DOHH2 (cell line): ENCODE data around the gene WDFY3.

Source experiments
- H3F3A ChIP-seq: fragments of 200-600 bp; sonication (generic), shearing (Covaris generic); 2 replicates; pipeline ENCODE4 v1.6.0; 2016; ENCODE audit warnings: antibody characterized with exemption, mild to moderate bottlenecking; ENCODE audit not compliant: control insufficient read depth, insufficient read depth
- H3K27ac ChIP-seq: fragments of 200-600 bp; sonication (generic); 2 replicates; pipeline ENCODE4 v1.5.1; 2014; ENCODE audit warnings: low read depth, mild to moderate bottlenecking, low read length, moderate library complexity
- H3K27me3 ChIP-seq: fragments of 200-600 bp; sonication (generic); 2 replicates; pipeline ENCODE4 v1.6.1; 2014; ENCODE audit warnings: mild to moderate bottlenecking, low read length, mixed read lengths; ENCODE audit not compliant: control insufficient read depth
- H3K36me3 ChIP-seq: fragments of 200-600 bp; sonication (generic); 2 replicates; pipeline ENCODE4 v1.6.1; 2014; ENCODE audit warnings: mild to moderate bottlenecking, low read length, moderate library complexity, mixed read lengths; ENCODE audit not compliant: control insufficient read depth
- H3K4me1 ChIP-seq: fragments of 200-600 bp; sonication (generic); 2 replicates; pipeline ENCODE4 v1.6.1; 2014; ENCODE audit warnings: mild to moderate bottlenecking, low read length, mixed read lengths; ENCODE audit not compliant: control insufficient read depth
- H3K4me2 ChIP-seq: fragments of 200-600 bp; sonication (generic); 2 replicates; pipeline ENCODE4 v1.6.0; 2014; ENCODE audit warnings: mild to moderate bottlenecking, low read length, moderate library complexity
- H3K4me3 ChIP-seq: fragments of 200-600 bp; sonication (generic); 2 replicates; pipeline ENCODE4 v1.5.1; 2014; ENCODE audit warnings: mild to moderate bottlenecking, low read length, mixed read lengths
- H3K79me2 ChIP-seq: fragments of 200-600 bp; sonication (generic); 2 replicates; pipeline ENCODE4 v1.6.1; 2014; ENCODE audit warnings: mild to moderate bottlenecking, low read length, mixed read lengths; ENCODE audit not compliant: control insufficient read depth
- H3K9me2 ChIP-seq: fragments of 200-600 bp; sonication (generic); replicated peaks from 2 replicates; pipeline ENCODE4 v1.6.1; 2014; ENCODE audit warnings: mild to moderate bottlenecking, low read length, mixed read lengths; ENCODE audit not compliant: control insufficient read depth
- H3K9me3 ChIP-seq: fragments of 200-600 bp; sonication (generic); 2 replicates; pipeline ENCODE4 v1.6.1; 2014; ENCODE audit warnings: antibody characterized with exemption, low read length, mixed read lengths; ENCODE audit not compliant: control insufficient read depth, insufficient read depth
- H4K20me1 ChIP-seq: fragments of 200-600 bp; sonication (generic); 2 replicates; pipeline ENCODE4 v1.6.0; 2014; ENCODE audit warnings: low read depth, mild to moderate bottlenecking, antibody characterized with exemption, low read length, moderate library complexity; ENCODE audit not compliant: control insufficient read depth, insufficient read depth
- EZH2phosphoT487 ChIP-seq: fragments of 200-600 bp; sonication (generic); IDR thresholded peaks from 2 replicates; pipeline ENCODE4 v1.6.1; 2017; ENCODE audit warnings: borderline replicate concordance, mild to moderate bottlenecking, antibody characterized with exemption, low read length, moderate library complexity, mixed read lengths
- TF ChIP-seq, protein P1 (sequence below): fragments of 200-600 bp; sonication (generic); IDR thresholded peaks from one replicate; pipeline ENCODE4 v1.5.1; 2014; ENCODE audit warnings: antibody characterized with exemption, mild to moderate bottlenecking, low read depth, low read length; ENCODE audit not compliant: poor library complexity, severe bottlenecking

The WDFY3 gene

DNA sequence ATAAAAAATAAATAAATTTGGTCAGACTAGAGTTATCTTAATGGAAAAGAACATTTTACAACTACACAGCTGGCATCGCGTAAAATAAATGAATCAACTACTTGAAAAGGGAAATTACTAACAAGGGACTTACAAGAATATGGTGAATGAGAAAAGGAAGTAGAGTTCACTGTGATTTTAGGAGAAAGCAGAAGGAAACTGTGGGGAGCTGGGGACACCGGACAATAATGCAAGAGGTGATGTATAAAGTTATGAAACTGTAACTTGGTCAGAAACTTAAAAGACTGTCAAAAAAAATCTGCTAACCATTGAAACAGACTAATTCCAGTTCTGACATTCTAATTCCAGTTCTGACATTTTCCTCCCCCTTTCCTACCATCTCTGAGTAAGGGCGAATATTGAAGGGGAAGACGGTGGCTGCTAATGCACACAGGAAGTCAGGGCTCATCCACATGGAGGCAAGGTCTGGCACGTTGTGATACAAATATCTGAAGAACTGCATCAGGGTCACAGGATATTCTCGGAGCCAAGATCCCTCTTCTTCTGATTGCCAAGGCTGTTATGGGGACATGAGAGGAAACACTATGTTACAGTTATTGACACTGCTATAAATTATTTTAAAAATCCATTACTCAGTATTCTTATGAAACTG is 213.0 kb downstream of the WDFY3 start:
- Histone ChIP-seq H3K4me3 (no peak overlapping the region), H3K36me3 (no peaks in the 10 kb centered on the region), H3K79me2 (no peaks in the 10 kb centered on the region), H3K27me3 (no peaks in the 10 kb centered on the region), H3K4me2 (no peak overlapping the region), H3K27ac (no peak overlapping the region), H3K4me1 (no peaks in the 10 kb centered on the region), H3K9me3 (no peaks in the 10 kb centered on the region), H4K20me1 (no peaks in the 10 kb centered on the region), H3F3A (no peaks in the 10 kb centered on the region), H3K9me2 (no peaks in the 10 kb centered on the region)
- TF ChIP-seq, protein P1, sequence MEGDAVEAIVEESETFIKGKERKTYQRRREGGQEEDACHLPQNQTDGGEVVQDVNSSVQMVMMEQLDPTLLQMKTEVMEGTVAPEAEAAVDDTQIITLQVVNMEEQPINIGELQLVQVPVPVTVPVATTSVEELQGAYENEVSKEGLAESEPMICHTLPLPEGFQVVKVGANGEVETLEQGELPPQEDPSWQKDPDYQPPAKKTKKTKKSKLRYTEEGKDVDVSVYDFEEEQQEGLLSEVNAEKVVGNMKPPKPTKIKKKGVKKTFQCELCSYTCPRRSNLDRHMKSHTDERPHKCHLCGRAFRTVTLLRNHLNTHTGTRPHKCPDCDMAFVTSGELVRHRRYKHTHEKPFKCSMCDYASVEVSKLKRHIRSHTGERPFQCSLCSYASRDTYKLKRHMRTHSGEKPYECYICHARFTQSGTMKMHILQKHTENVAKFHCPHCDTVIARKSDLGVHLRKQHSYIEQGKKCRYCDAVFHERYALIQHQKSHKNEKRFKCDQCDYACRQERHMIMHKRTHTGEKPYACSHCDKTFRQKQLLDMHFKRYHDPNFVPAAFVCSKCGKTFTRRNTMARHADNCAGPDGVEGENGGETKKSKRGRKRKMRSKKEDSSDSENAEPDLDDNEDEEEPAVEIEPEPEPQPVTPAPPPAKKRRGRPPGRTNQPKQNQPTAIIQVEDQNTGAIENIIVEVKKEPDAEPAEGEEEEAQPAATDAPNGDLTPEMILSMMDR: no peak
- no peak for TF ChIP-seq EZH2phosphoT487

DNA sequence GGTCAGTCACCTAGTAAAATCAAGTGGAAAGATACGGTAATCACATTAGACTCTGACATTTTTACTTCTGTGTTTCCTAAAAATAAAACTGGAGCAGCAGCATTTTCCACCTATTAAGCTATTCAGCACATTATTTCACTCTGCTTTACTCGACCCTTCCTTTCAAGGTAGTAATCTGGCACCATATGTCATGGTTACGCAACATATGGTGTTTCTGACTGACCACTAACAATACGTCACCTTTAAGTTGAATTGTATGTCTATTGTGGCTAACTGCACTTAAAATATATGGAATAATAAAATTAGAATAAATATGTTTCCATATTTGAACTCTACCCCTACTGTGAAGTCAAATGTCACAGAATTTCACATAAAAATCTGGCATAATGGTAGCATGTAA is 214.8 kb downstream of the WDFY3 start:
- H3K27ac ChIP-seq: no peak overlapping the region
- no peaks in the 10 kb centered on the region for H3K27me3 ChIP-seq
- H3K4me1 ChIP-seq: no peaks in the 10 kb centered on the region
- no peaks in the 10 kb centered on the region for H3K9me2 ChIP-seq
- H3K4me2 ChIP-seq: no peak overlapping the region
- H4K20me1 ChIP-seq: no peaks in the 10 kb centered on the region
- H3K79me2 ChIP-seq: no peaks in the 10 kb centered on the region
- no peak overlapping the region for H3K4me3 ChIP-seq
- TF ChIP-seq, protein P1: no peak
- TF ChIP-seq EZH2phosphoT487: no peak
- H3F3A ChIP-seq: no peaks in the 10 kb centered on the region
- no peaks in the 10 kb centered on the region for H3K36me3 ChIP-seq
- no peaks in the 10 kb centered on the region for H3K9me3 ChIP-seq

DNA sequence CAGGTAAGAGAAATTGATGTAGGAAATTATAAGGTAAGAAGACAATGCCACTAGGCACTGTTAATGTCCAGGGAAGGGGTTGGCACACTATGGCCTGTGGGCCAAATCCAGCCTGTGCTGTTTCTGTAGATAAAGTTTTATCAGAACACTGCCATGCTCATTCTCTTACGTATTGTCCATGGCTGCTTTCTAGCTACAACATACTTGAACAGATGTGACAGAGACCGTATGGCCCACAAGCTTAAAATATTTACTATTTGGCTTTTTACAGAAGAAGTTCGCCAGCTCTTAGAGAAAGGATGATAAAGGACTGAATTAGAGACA is 215.6 kb downstream of the WDFY3 start:
- H3K9me3 ChIP-seq: no peaks in the 10 kb centered on the region
- H3K79me2 ChIP-seq: no peaks in the 10 kb centered on the region
- H3K4me1 ChIP-seq: no peaks in the 10 kb centered on the region
- no peak for TF ChIP-seq EZH2phosphoT487
- TF ChIP-seq, protein P1: no peak
- H3K4me2 ChIP-seq: no peak overlapping the region
- no peaks in the 10 kb centered on the region for H3K27me3 ChIP-seq
- no peaks in the 10 kb centered on the region for H3K9me2 ChIP-seq
- H3K4me3 ChIP-seq: no peak overlapping the region
- H3F3A ChIP-seq: no peaks in the 10 kb centered on the region
- no peaks in the 10 kb centered on the region for H3K36me3 ChIP-seq
- H3K27ac ChIP-seq: no peak overlapping the region
- H4K20me1 ChIP-seq: no peaks in the 10 kb centered on the region
